Parathyroid adenoma (tissue), 2 donors: ENCODE results near the gene DUSP10.

Experiments used
- H2AFZ ChIP-seq: fragments of 300-600 bp; sonication (generic); one replicate; pipeline ENCODE4 v1.7.0; 2017; ENCODE audit warnings: antibody characterized with exemption, mild to moderate bottlenecking
- H3K27ac ChIP-seq: fragments of 300-600 bp; sonication (generic); one replicate; pipeline ENCODE4 v1.7.0; 2017
- H3K27me3 ChIP-seq: fragments of 300-600 bp; sonication (generic); one replicate; pipeline ENCODE4 v1.7.0; 2017; ENCODE audit warnings: low read length; ENCODE audit not compliant: control insufficient read depth, insufficient read depth
- H3K36me3 ChIP-seq: fragments of 300-600 bp; sonication (generic); one replicate; pipeline ENCODE4 v1.7.0; 2017; ENCODE audit warnings: low read length; ENCODE audit not compliant: control insufficient read depth, insufficient read depth
- H3K4me1 ChIP-seq: fragments of 300-600 bp; sonication (generic); one replicate; pipeline ENCODE4 v1.7.0; 2017; ENCODE audit warnings: control low read depth
- H3K4me2 ChIP-seq: fragments of 300-600 bp; sonication (generic); one replicate; pipeline ENCODE4 v1.7.0; 2017; ENCODE audit warnings: low read length
- H3K4me3 ChIP-seq: fragments of 300-600 bp; sonication (generic); one replicate; pipeline ENCODE4 v1.7.0; 2017; ENCODE audit warnings: low read depth, low read length
- H3K79me2 ChIP-seq: fragments of 300-600 bp; sonication (generic); one replicate; pipeline ENCODE4 v1.7.0; 2017; ENCODE audit warnings: control low read depth
- H3K9ac ChIP-seq: fragments of 300-600 bp; sonication (generic); one replicate; pipeline ENCODE4 v1.7.0; 2017; ENCODE audit warnings: mild to moderate bottlenecking
- H3K9me3 ChIP-seq: fragments of 300-600 bp; sonication (generic); one replicate; pipeline ENCODE4 v1.7.0; 2017; ENCODE audit warnings: low read length; ENCODE audit not compliant: control insufficient read depth
- CTCF ChIP-seq: fragments of 300-600 bp; sonication (generic); IDR thresholded peaks from one replicate; pipeline ENCODE4 v1.7.0; 2017; ENCODE audit warnings: antibody characterized with exemption, mild to moderate bottlenecking
- donor health status: primary hyperparathyroidism.

Gene DUSP10

DNA sequence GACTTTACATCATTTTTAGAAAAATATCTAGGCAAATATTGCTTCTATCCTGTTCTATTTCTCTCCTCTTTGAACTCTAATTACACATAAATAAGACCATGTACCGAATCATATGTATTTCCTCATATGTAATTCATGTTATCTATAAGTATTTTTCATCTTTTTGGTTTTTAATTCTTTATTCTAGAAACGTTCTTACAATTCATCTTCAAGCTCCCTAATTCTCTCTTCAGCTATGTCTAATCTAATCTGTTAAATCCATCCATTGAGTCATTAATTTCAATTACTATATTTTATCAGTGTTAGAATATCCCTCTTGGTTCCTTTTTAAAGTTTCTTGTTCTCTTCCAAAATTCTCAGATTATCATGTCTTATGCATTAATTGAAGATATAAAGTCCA, 61.8 kb downstream of the DUSP10 start:
- H3K79me2 ChIP-seq = no peaks in the 10 kb centered on the region
- H3K27me3 ChIP-seq = no peaks in the 10 kb centered on the region
- TF ChIP-seq CTCF = no peak
- no peak overlapping the region for H3K4me3 ChIP-seq
- no peak overlapping the region for H3K27ac ChIP-seq
- H3K4me1 ChIP-seq = no peaks in the 10 kb centered on the region
- no peak overlapping the region for H2AFZ ChIP-seq
- no peaks in the 10 kb centered on the region for H3K9me3 ChIP-seq
- no peak overlapping the region for H3K4me2 ChIP-seq
- H3K36me3 ChIP-seq = no peaks in the 10 kb centered on the region
- no peak overlapping the region for H3K9ac ChIP-seq

DNA sequence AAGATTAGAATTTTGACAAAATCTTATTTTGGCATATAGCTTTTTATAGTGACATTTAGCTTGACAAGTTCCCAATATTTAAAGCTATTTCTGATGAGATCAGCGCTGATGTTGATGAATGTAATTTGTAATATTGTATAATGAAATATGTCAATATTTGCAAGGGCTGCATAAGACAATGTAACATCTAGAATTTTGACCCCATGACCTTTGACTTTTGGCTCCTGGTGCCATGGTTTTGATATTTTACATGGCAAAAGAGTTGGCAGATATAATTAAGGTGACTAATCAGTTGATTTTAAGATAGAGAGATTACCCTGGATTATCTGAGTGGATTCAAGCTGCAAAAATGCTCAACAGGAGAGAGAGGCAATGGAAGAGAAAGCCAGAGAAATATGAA, 63.9 kb downstream of the DUSP10 start:
- Histone ChIP-seq H3K27me3 (no peaks in the 10 kb centered on the region), H3K4me3 (no peak overlapping the region), H3K79me2 (no peaks in the 10 kb centered on the region), H3K9me3 (no peaks in the 10 kb centered on the region), H2AFZ (no peak overlapping the region), H3K27ac (no peak overlapping the region), H3K36me3 (no peaks in the 10 kb centered on the region), H3K9ac (no peak overlapping the region), H3K4me2 (no peak overlapping the region), H3K4me1 (no peaks in the 10 kb centered on the region)
- no peak for TF ChIP-seq CTCF

DNA sequence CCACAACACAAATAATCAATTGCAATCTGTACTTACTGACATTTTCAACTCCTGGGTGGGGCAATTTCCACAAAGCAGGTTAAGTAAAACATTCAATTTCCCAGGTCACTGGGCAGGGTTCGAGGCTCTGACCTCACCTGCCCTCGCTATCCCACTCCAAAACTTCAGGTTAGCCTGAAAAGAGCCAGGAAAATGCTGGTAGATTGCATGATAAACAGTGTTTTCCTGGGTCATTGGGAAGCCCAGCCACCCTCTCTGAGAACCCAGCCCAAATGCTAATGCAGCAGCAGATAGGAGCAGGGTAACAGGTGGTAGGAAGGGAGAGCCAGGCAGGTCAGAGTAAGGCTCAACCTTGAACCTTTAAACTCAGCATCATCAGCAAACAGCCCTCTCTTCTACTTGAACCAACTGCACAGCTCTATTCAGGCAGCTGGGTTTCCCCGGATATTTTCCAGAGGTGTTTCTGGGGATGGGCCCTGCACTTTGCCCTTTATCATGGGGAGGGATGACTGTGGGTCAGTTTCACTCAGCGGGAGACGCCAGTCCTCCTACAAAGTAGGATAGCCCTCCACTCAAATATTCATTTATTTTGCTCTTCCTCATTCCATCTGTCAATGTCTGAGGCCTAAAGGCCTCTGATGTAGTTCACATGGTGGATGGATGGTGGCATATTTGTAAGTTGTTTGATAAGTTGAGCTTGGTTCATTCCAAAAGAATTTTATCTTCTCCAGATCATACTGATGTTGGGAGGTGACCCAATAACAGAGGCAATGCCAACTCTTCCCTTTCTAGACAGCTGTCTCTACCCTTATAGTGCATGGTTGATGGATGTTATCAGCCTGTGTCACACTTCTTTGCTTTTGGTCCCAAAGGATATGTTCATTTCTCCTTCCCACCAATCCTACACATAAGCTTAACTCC, 65.7 kb downstream of the DUSP10 start:
- no peak overlapping the region for H3K27ac ChIP-seq
- H3K4me3 ChIP-seq = no peak overlapping the region
- TF ChIP-seq CTCF = no peak
- H3K4me2 ChIP-seq = no peak overlapping the region
- no peak overlapping the region for H3K9ac ChIP-seq
- H3K36me3 ChIP-seq = no peaks in the 10 kb centered on the region
- no peak overlapping the region for H2AFZ ChIP-seq
- H3K4me1 ChIP-seq = no peaks in the 10 kb centered on the region
- H3K9me3 ChIP-seq = no peaks in the 10 kb centered on the region
- H3K27me3 ChIP-seq = no peaks in the 10 kb centered on the region
- H3K79me2 ChIP-seq = no peaks in the 10 kb centered on the region

- H3K27ac ChIP-seq = no peak overlapping the region
- H3K79me2 ChIP-seq = no peaks in the 10 kb centered on the region
- H3K9me3 ChIP-seq = no peaks in the 10 kb centered on the region
- no peaks in the 10 kb centered on the region for H3K27me3 ChIP-seq
- H3K9ac ChIP-seq = no peak overlapping the region
- H3K4me1 ChIP-seq = no peaks in the 10 kb centered on the region
- H3K36me3 ChIP-seq = no peaks in the 10 kb centered on the region
- no peak overlapping the region for H3K4me3 ChIP-seq
- no peak for TF ChIP-seq CTCF
- H2AFZ ChIP-seq = no peak overlapping the region
- no peak overlapping the region for H3K4me2 ChIP-seq
Measured at GRCh38 chr1:221672965-221673364, 68.9 kb downstream of the DUSP10 start.

- H3K27ac ChIP-seq = no peak overlapping the region
- no peaks in the 10 kb centered on the region for H3K4me1 ChIP-seq
- H2AFZ ChIP-seq = no peak overlapping the region
- H3K4me3 ChIP-seq = no peak overlapping the region
- no peaks in the 10 kb centered on the region for H3K27me3 ChIP-seq
- H3K4me2 ChIP-seq = no peak overlapping the region
- H3K9ac ChIP-seq = no peak overlapping the region
- H3K36me3 ChIP-seq = no peaks in the 10 kb centered on the region
- no peaks in the 10 kb centered on the region for H3K9me3 ChIP-seq
- H3K79me2 ChIP-seq = no peaks in the 10 kb centered on the region
- no peak for TF ChIP-seq CTCF
Measured at GRCh38 chr1:221672239-221672645, 69.6 kb downstream of the DUSP10 start.
